Common myeloid progenitor, CD34-positive (primary cell): ENCODE measurements around the gene MELK.

ENCODE experiments used
- CTCF ChIA-PET: fragments of 350-600 bp; sonication (Branson Sonifier 250); formaldehyde crosslinking; loops from one replicate; lab custom pipeline; 2021; ENCODE audit warnings: antibody characterized with exemption; lab: Charles Lee
- POLR2A ChIA-PET: fragments of 350-600 bp; sonication (Branson Sonifier 250); formaldehyde crosslinking; loops from one replicate; lab custom pipeline; 2021; ENCODE audit warnings: antibody characterized with exemption; lab: Charles Lee
- DNase-seq, 3 donors: peaks; one replicate each; pipeline versions ENCODE4 v3.0.0 to v3.0.0-alpha.2; 2013
- H3K27ac ChIP-seq, 2 experiments: 1 replicate in 1 of 2; 2 replicates in 1 of 2; pipeline ENCODE4 v1.7.0; 2013; ENCODE audit warnings: inconsistent platforms in 2 of 2, low read length in 2 of 2, mild to moderate bottlenecking in 2 of 2, low read depth in 1 of 2, moderate library complexity in 1 of 2; ENCODE audit not compliant: severe bottlenecking in 2 of 2, insufficient read depth in 1 of 2, poor library complexity in 1 of 2
- H3K27me3 ChIP-seq, 5 experiments: replicated peaks in 2 of 5; 1 replicate in 3 of 5; 2 replicates in 2 of 5; pipeline versions ENCODE4 v1.6.1 to v1.7.0; 2013; ENCODE audit warnings: low read length in 4 of 5, mild to moderate bottlenecking in 2 of 5, moderate library complexity in 2 of 5, inconsistent platforms in 1 of 5; ENCODE audit not compliant: insufficient read depth in 5 of 5, control insufficient read depth in 4 of 5
- H3K36me3 ChIP-seq, 4 experiments: 1 replicate in 2 of 4; 2 replicates in 2 of 4; pipeline versions ENCODE4 v1.6.1 to v1.7.0; 2013; ENCODE audit warnings: low read length in 3 of 4, control low read depth in 1 of 4, mild to moderate bottlenecking in 1 of 4; ENCODE audit not compliant: control insufficient read depth in 4 of 4, insufficient read depth in 4 of 4
- H3K4me1 ChIP-seq, 4 experiments: 1 replicate in 3 of 4; 2 replicates in 1 of 4; pipeline versions ENCODE4 v1.6.1 to v1.7.1; 2013; ENCODE audit warnings: low read length in 3 of 4, mild to moderate bottlenecking in 3 of 4, control low read depth in 1 of 4, inconsistent platforms in 1 of 4, moderate library complexity in 1 of 4; ENCODE audit not compliant: control insufficient read depth in 4 of 4, insufficient read depth in 4 of 4; ENCODE audit errors: control extremely low read depth in 1 of 4
- H3K4me3 ChIP-seq, 7 experiments: 1 replicate in 4 of 7; 2 replicates in 3 of 7; pipeline versions ENCODE4 v1.5.1 to v1.7.0; 2013; ENCODE audit warnings: mild to moderate bottlenecking in 7 of 7, low read length in 6 of 7, moderate library complexity in 6 of 7, inconsistent platforms in 2 of 7, low read depth in 2 of 7, control low read depth in 1 of 7; ENCODE audit not compliant: insufficient read depth in 4 of 7, control insufficient read depth in 1 of 7; ENCODE audit errors: extremely low read depth in 1 of 7
- H3K9me3 ChIP-seq, 5 experiments: 1 replicate in 4 of 5; 2 replicates in 1 of 5; pipeline versions ENCODE4 v1.6.1 to v1.7.1; 2013; ENCODE audit warnings: low read length in 4 of 5, mild to moderate bottlenecking in 2 of 5, inconsistent platforms in 1 of 5, low read depth in 1 of 5, moderate library complexity in 1 of 5; ENCODE audit not compliant: control insufficient read depth in 4 of 5, insufficient read depth in 2 of 5; ENCODE audit errors: control extremely low read depth in 1 of 5
- WGBS: methylation state at CpG from one replicate; pipeline ENCODE4 v1.1.5; 2013; ENCODE audit not compliant: insufficient coverage; 5-methylcytosine and 5-hydroxymethylcytosine counted together

The MELK gene

GRCh38 chr9:36597412-36598178 lies 24.9 kb downstream of the MELK start:
- ChIA-PET POLR2A (no interaction called here), CTCF (interaction anchor here (0.8 to 1.6 kb wide), 10 partner anchors 9 to 258 kb away, joined by 3 to 7 read pairs (median 4); no protein-coding TSS in a partner anchor)
- WGBS = 86% methylated on average over 1 of the region's 2 CpGs
- no peak overlapping the region for H3K27ac ChIP-seq
- no peaks in the 10 kb centered on the region for H3K9me3 ChIP-seq
- no peak overlapping the region for H3K4me3 ChIP-seq
- no peaks in the 10 kb centered on the region for H3K27me3 ChIP-seq
- no peaks in the 10 kb centered on the region for H3K4me1 ChIP-seq
- DNase-seq = peak; percentile 27 to 64 (median 60)
- H3K36me3 ChIP-seq = peaks cover 0 to 57% (median 17%) of the 10 kb centered on the region in 4 experiments

- CTCF ChIA-PET = interaction anchor here (0.9 to 1.6 kb wide), 11 partner anchors 10 to 257 kb away, joined by 3 to 7 read pairs (median 4); no protein-coding TSS in a partner anchor
- DNase-seq = no peak
- H3K4me3 ChIP-seq = no peak overlapping the region
- H3K27me3 ChIP-seq = no peaks in the 10 kb centered on the region
- H3K9me3 ChIP-seq = no peaks in the 10 kb centered on the region
- H3K4me1 ChIP-seq = no peaks in the 10 kb centered on the region
- POLR2A ChIA-PET = no interaction called here
- WGBS = 100% methylated on average over 1 of the region's 1 CpG
- H3K36me3 ChIP-seq = peaks cover 0 to 59% (median 17%) of the 10 kb centered on the region in 4 experiments
- no peak overlapping the region for H3K27ac ChIP-seq
Observed at GRCh38 chr9:36598273-36598672, 25.6 kb downstream of the MELK start.

DNA sequence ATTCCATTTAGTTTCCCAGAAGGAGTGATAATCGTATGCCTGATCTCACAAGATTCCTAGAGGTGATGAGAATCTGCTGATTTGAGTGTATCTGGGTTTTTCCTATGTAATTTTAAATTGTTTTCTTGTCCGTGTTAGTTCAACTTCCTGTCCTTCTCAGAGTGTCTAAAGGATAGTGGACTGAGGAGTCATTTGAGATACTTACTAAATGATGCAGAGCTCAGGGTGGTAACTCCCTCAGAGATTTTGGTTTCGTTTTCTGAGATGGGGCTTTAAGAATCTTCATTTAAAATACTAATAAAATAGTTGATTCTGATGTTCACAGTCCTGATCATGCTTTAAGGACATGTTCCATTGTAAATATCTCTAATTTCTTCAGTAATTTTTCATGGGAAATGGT lies 30.3 kb downstream of the MELK start:
- WGBS = no CpG with 5 or more reads among the region's 3 CpGs
- POLR2A ChIA-PET = interaction anchor here (0.6 kb wide), 1 partner anchor 377 kb away, joined by 3 read pairs; no protein-coding TSS in a partner anchor
- Histone ChIP-seq H3K9me3 (no peaks in the 10 kb centered on the region), H3K36me3 (peaks cover 0 to 34% (median 16%) of the 10 kb centered on the region in 4 experiments), H3K4me3 (no peak overlapping the region), H3K4me1 (no peaks in the 10 kb centered on the region), H3K27me3 (no peaks in the 10 kb centered on the region), H3K27ac (no peak overlapping the region)
- CTCF ChIA-PET = interaction anchor here (0.7 kb wide), 1 partner anchor 20 kb away, joined by 3 read pairs; no protein-coding TSS in a partner anchor
- DNase-seq = no peak

GRCh38 chr9:36609306-36609705 lies 36.6 kb downstream of the MELK start:
- Histone ChIP-seq H3K4me1 (no peaks in the 10 kb centered on the region), H3K9me3 (no peaks in the 10 kb centered on the region), H3K27me3 (no peaks in the 10 kb centered on the region), H3K36me3 (peaks cover 0 to 47% (median 12%) of the 10 kb centered on the region in 4 experiments), H3K4me3 (no peak overlapping the region), H3K27ac (no peak overlapping the region)
- CTCF ChIA-PET = interaction anchor here (1.4 to 1.5 kb wide), 2 partner anchors 11 to 28 kb away, joined by 4 to 5 read pairs; no protein-coding TSS in a partner anchor
- POLR2A ChIA-PET = no interaction called here
- no CpG with 5 or more reads among the region's 2 CpGs for WGBS
- DNase-seq = no peak

DNA sequence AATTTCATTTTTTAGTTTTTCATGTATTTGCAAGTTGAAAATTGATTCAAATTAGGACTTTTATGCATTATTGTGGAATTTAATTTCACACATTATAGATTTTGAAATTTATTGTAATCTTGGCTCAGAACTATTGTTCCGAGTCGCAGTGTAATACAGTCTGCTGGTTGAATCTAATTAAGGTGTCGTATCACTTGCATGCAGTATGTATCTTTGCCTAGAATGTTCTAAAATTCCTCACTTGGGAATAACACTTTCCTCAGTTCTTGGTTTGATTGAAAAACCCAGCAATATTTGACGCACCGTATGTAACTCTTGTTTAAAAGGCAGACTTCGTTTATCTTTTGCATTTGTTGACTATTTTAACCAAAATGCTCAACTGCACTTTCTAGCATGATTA lies 49.4 kb downstream of the MELK start:
- CTCF ChIA-PET = interaction anchor here (1.2 kb wide), 1 partner anchor 9 kb away, joined by 3 read pairs; no protein-coding TSS in a partner anchor
- Histone ChIP-seq H3K27ac (no peak overlapping the region), H3K4me1 (no peaks in the 10 kb centered on the region), H3K36me3 (peaks cover 0 to 27% (median 4%) of the 10 kb centered on the region in 4 experiments), H3K27me3 (no peaks in the 10 kb centered on the region), H3K4me3 (no peak overlapping the region), H3K9me3 (no peaks in the 10 kb centered on the region)
- POLR2A ChIA-PET = no interaction called here
- 100% methylated on average over 1 of the region's 6 CpGs for WGBS
- DNase-seq = no peak

DNA sequence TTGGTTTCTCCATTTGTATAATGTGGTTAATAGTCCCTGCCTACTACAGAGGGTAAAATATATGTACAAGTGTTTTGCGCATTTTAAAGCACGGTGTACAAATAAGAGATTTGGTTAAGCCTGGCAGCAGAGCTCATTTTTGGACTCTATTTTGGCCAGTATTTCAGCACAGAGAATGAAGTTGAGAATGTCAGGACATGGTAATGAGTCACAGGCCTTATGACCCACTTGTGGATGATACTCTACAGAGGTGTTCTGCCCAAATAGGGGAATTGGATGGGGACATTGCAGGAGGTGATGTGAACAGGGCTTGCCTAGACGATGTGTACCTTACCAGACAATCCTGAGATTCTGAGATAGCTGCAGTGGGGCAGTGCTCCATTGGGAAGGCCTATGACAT lies 50.6 kb downstream of the MELK start:
- Histone ChIP-seq H3K9me3 (no peaks in the 10 kb centered on the region), H3K27me3 (no peaks in the 10 kb centered on the region), H3K36me3 (peaks cover 0 to 23% (median 4%) of the 10 kb centered on the region in 4 experiments), H3K4me1 (no peaks in the 10 kb centered on the region), H3K27ac (no peak overlapping the region), H3K4me3 (no peak overlapping the region)
- 96% methylated on average over 3 of the region's 3 CpGs for WGBS
- CTCF ChIA-PET = interaction anchor here (0.5 to 1.5 kb wide), 3 partner anchors 9 to 21 kb away, joined by 3 read pairs; no protein-coding TSS in a partner anchor
- DNase-seq = no peak
- POLR2A ChIA-PET = no interaction called here
